22Rv1 (cell line): ENCODE data around the gene STAMBP.

ENCODE experiments used
- CTCF ChIP-seq: fragments of 450-650 bp; IDR thresholded peaks from 2 replicates; pipeline ENCODE4 v1.5.1; 2017; ENCODE audit warnings: mild to moderate bottlenecking
- ZFX ChIP-seq: fragments of 450-650 bp; IDR thresholded peaks from 2 replicates; pipeline ENCODE4 v1.6.1; 2017; ENCODE audit warnings: antibody characterized with exemption, borderline replicate concordance

- no peak for TF ChIP-seq CTCF
- no peak for TF ChIP-seq ZFX
Measured at GRCh38 chr2:73822991-73823390, 5.8 kb upstream of the STAMBP start.
